IMR-90 (cell line): ENCODE measurements around the gene SMIM24.

Experiments used
- CEBPB ChIP-seq: IDR thresholded peaks from 2 replicates; pipeline ENCODE4 v1.6.1; 2012; ENCODE audit warnings: low read depth, low read length, improper control_type of control experiment
- CTCF ChIP-seq: conservative IDR thresholded peaks from 2 replicates; pipeline ENCODE4 v1.5.1; 2012; ENCODE audit warnings: mild to moderate bottlenecking, low read depth, low read length, improper control_type of control experiment
- MAFK ChIP-seq: IDR thresholded peaks from 2 replicates; pipeline ENCODE4 v1.6.1; 2012; ENCODE audit warnings: low read depth, low read length, improper control_type of control experiment
- MAZ ChIP-seq: IDR thresholded peaks from 2 replicates; pipeline ENCODE4 v1.6.1; 2012; ENCODE audit warnings: low read depth, mild to moderate bottlenecking, low read length, improper control_type of control experiment, moderate library complexity, borderline replicate concordance
- POLR2A ChIP-seq: IDR thresholded peaks from 2 replicates; pipeline ENCODE4 v1.6.1; 2012; ENCODE audit warnings: mild to moderate bottlenecking, low read depth, low read length
- RAD21 ChIP-seq: IDR thresholded peaks from 2 replicates; pipeline ENCODE4 v1.6.1; 2012; ENCODE audit warnings: low read length, improper control_type of control experiment

- TF ChIP-seq MAFK (peak; percentile 97), CTCF (no peak), CEBPB (peak; percentile 11; the same call in 1 of the 2 replicates), RAD21 (no peak), POLR2A (peak; percentile 34; the same call in 1 of the 2 replicates), MAZ (peak; percentile 95)
These were observed 21.0 kb downstream of the SMIM24 start for GRCh38 chr19:3459089-3459881.
